WTC11 (cell line): ENCODE data around the gene RYR1. TPM values are rescaled to one million over a fixed set of nuclear protein-coding genes. Genes with fewer than 3 reads are reported as not detected.

Source experiments
- ATAC-seq: fragments of 200-7000 bp; cut with Tn5 transposase; 2 replicates; pipeline ENCODE4 v1.10.0; 2021; ENCODE audit warnings: mild to moderate bottlenecking, moderate library complexity
- CTCF ChIA-PET: fragments of 300-600 bp; sonication (Branson Sonifier 250); formaldehyde crosslinking; loops from one replicate; lab custom pipeline; 2021; ENCODE audit warnings: antibody characterized with exemption; lab: Charles Lee
- POLR2A ChIA-PET: fragments of 350-600 bp; sonication (Branson Sonifier 250); formaldehyde crosslinking; loops from one replicate; lab custom pipeline; 2021; ENCODE audit warnings: antibody characterized with exemption; lab: Charles Lee
- DNase-seq: peaks from one replicate; pipeline ENCODE4 v3.0.0; 2021; ENCODE audit warnings: low spot score
- H3K27ac Mint-ChIP-seq: 2 replicates; pipeline ENCODE4 v1.8.0; 2021; ENCODE audit warnings: mixed read lengths
- H3K27me3 Mint-ChIP-seq: 2 replicates; pipeline ENCODE4 v1.8.0; 2021; ENCODE audit warnings: low read depth, mild to moderate bottlenecking, moderate library complexity, mixed read lengths
- H3K36me3 Mint-ChIP-seq: 2 replicates; pipeline ENCODE4 v1.8.0; 2021; ENCODE audit warnings: mixed read lengths
- H3K4me1 Mint-ChIP-seq: 2 replicates; pipeline ENCODE4 v1.8.0; 2022; ENCODE audit warnings: mixed read lengths
- H3K4me3 Mint-ChIP-seq: 2 replicates; pipeline ENCODE4 v1.8.0; 2021; ENCODE audit warnings: mild to moderate bottlenecking, moderate library complexity, mixed read lengths
- H3K9me3 Mint-ChIP-seq: 2 replicates; pipeline ENCODE4 v1.8.0; 2021; ENCODE audit warnings: mixed read lengths
- ATF1 ChIP-seq: sonication (generic); formaldehyde crosslinking; IDR thresholded peaks from 2 replicates; pipeline ENCODE4 v1.8.1; 2023; ENCODE audit warnings: mild to moderate bottlenecking, moderate library complexity, missing genetic modification reagents
- ATF3 ChIP-seq: sonication (generic); formaldehyde crosslinking; conservative IDR thresholded peaks from 2 replicates; pipeline ENCODE4 v1.8.1; 2022; ENCODE audit warnings: mild to moderate bottlenecking, missing genetic modification reagents
- CBFB ChIP-seq: sonication (generic); formaldehyde crosslinking; IDR thresholded peaks from 2 replicates; pipeline ENCODE4 v1.8.1; 2022; ENCODE audit warnings: mild to moderate bottlenecking, low read depth, missing genetic modification reagents
- FOXJ3 ChIP-seq: sonication (generic); formaldehyde crosslinking; IDR thresholded peaks from 2 replicates; pipeline ENCODE4 v1.9.0; 2021; ENCODE audit warnings: missing genetic modification reagents, mild to moderate bottlenecking, borderline replicate concordance
- GTF2I ChIP-seq: fragments of 250-450 bp; sonication (Bioruptor Pico); conservative IDR thresholded peaks from 2 replicates; pipeline ENCODE4 v1.4.0; 2021; ENCODE audit warnings: mild to moderate bottlenecking
- HMGA2 ChIP-seq: fragments of 250-450 bp; sonication (Bioruptor Pico); IDR thresholded peaks from 2 replicates; pipeline ENCODE4 v1.4.0; 2021; ENCODE audit warnings: mild to moderate bottlenecking, moderate library complexity
- IRF2 ChIP-seq: sonication (generic); formaldehyde crosslinking; IDR thresholded peaks from 2 replicates; pipeline ENCODE4 v1.8.0; 2022; ENCODE audit warnings: low read depth, missing genetic modification reagents, borderline replicate concordance
- JUN ChIP-seq: sonication (generic); formaldehyde crosslinking; IDR thresholded peaks from 2 replicates; pipeline ENCODE4 v1.8.0; 2023; ENCODE audit warnings: mild to moderate bottlenecking, missing genetic modification reagents
- MLX ChIP-seq: sonication (generic); formaldehyde crosslinking; IDR thresholded peaks from 2 replicates; pipeline ENCODE4 v1.8.1; 2023; ENCODE audit warnings: mild to moderate bottlenecking, missing genetic modification reagents, moderate library complexity
- MYBL2 ChIP-seq: sonication (generic); formaldehyde crosslinking; IDR thresholded peaks from 2 replicates; pipeline ENCODE4 v1.8.1; 2023; ENCODE audit warnings: mild to moderate bottlenecking, moderate library complexity, missing genetic modification reagents
- NFATC4 ChIP-seq: fragments of 250-450 bp; sonication (Bioruptor Pico); IDR thresholded peaks from 2 replicates; pipeline ENCODE4 v1.9.0; 2021; ENCODE audit warnings: mild to moderate bottlenecking
- NFE2L1 ChIP-seq: sonication (generic); formaldehyde crosslinking; IDR thresholded peaks from 2 replicates; pipeline ENCODE4 v1.8.1; 2023; ENCODE audit warnings: missing genetic modification reagents
- ZNF121 ChIP-seq: sonication (generic); formaldehyde crosslinking; IDR thresholded peaks from 2 replicates; pipeline ENCODE4 v1.8.0; 2023; ENCODE audit warnings: missing genetic modification reagents
- ZNF219 ChIP-seq: sonication (generic); formaldehyde crosslinking; IDR thresholded peaks from 2 replicates; pipeline ENCODE4 v1.8.0; 2023; ENCODE audit warnings: missing genetic modification reagents, mild to moderate bottlenecking, borderline replicate concordance
- ZNF396 ChIP-seq: fragments of 250-450 bp; sonication (Bioruptor Pico); IDR thresholded peaks from 2 replicates; pipeline ENCODE4 v1.8.0; 2021; ENCODE audit warnings: mild to moderate bottlenecking, moderate library complexity, borderline replicate concordance
- total RNA-seq: library from RNA; stranded (reverse); gene quantifications from 3 replicates; pipeline ENCODE4 v1.2.3, GENCODE V29; 2021
- TF ChIP-seq, protein P1 (sequence below): sonication (generic); formaldehyde crosslinking; IDR thresholded peaks from 2 replicates; pipeline ENCODE4 v1.8.1; 2023; ENCODE audit warnings: mild to moderate bottlenecking, missing genetic modification reagents, borderline replicate concordance
- TF ChIP-seq, protein P2 (sequence below): sonication (generic); formaldehyde crosslinking; IDR thresholded peaks from 2 replicates; pipeline ENCODE4 v1.8.1; 2022; ENCODE audit warnings: low read depth, missing genetic modification reagents, borderline replicate concordance
- TF ChIP-seq, protein P3 (sequence below): fragments of 250-450 bp; sonication (Bioruptor Pico); IDR thresholded peaks from 2 replicates; pipeline ENCODE4 v1.9.0; 2021; ENCODE audit warnings: moderate library complexity, mild to moderate bottlenecking, inconsistent platforms, borderline replicate concordance
- TF ChIP-seq, protein P4 (sequence below): fragments of 250-450 bp; sonication (Bioruptor Pico); IDR thresholded peaks from 2 replicates; pipeline ENCODE4 v1.8.0; 2021; ENCODE audit warnings: mild to moderate bottlenecking

The RYR1 gene
- total RNA-seq, 1 experiment from 2014 or later, result 24.2 TPM

DNA sequence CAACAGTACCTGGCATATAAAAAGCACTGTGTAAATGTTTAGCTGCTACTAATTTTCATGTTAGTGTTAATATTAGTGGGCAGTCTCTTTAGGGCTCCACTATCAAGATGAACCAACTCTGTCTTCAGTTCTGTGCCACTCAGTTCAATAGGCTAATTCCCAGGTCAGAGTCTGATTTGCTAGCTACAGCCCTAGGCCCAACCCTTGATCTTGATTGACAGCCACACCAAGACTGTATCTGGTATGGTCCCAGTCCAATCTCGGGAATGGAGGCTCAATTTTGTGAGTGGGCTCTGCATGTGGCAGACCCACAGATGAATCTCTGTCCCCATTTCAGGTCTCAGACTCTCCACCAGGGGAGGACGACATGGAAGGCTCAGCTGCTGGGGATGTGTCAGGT is 138.2 kb downstream of the RYR1 start:
- no peaks in the 10 kb centered on the region for H3K27me3 Mint-ChIP-seq
- CTCF ChIA-PET, result interaction anchor here (0.5 kb wide), 1 partner anchor 154 kb away, joined by 4 read pairs; no protein-coding TSS in a partner anchor
- H3K27ac Mint-ChIP-seq, result no peak overlapping the region
- peak; percentile 32; the same call in 1 of the 2 replicates for ATAC-seq
- H3K4me3 Mint-ChIP-seq, result no peak overlapping the region
- no peaks in the 10 kb centered on the region for H3K4me1 Mint-ChIP-seq
- no peak for DNase-seq
- H3K36me3 Mint-ChIP-seq, result no peaks in the 10 kb centered on the region
- TF ChIP-seq, protein P1, sequence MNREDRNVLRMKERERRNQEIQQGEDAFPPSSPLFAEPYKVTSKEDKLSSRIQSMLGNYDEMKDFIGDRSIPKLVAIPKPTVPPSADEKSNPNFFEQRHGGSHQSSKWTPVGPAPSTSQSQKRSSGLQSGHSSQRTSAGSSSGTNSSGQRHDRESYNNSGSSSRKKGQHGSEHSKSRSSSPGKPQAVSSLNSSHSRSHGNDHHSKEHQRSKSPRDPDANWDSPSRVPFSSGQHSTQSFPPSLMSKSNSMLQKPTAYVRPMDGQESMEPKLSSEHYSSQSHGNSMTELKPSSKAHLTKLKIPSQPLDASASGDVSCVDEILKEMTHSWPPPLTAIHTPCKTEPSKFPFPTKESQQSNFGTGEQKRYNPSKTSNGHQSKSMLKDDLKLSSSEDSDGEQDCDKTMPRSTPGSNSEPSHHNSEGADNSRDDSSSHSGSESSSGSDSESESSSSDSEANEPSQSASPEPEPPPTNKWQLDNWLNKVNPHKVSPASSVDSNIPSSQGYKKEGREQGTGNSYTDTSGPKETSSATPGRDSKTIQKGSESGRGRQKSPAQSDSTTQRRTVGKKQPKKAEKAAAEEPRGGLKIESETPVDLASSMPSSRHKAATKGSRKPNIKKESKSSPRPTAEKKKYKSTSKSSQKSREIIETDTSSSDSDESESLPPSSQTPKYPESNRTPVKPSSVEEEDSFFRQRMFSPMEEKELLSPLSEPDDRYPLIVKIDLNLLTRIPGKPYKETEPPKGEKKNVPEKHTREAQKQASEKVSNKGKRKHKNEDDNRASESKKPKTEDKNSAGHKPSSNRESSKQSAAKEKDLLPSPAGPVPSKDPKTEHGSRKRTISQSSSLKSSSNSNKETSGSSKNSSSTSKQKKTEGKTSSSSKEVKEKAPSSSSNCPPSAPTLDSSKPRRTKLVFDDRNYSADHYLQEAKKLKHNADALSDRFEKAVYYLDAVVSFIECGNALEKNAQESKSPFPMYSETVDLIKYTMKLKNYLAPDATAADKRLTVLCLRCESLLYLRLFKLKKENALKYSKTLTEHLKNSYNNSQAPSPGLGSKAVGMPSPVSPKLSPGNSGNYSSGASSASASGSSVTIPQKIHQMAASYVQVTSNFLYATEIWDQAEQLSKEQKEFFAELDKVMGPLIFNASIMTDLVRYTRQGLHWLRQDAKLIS (CRISPR knock-in tag), result no peak
- TF ChIP-seq FOXJ3 (CRISPR knock-in tag) (no peak), HMGA2 (CRISPR knock-in tag) (no peak), ZNF219 (CRISPR knock-in tag) (no peak), ATF3 (CRISPR knock-in tag) (no peak), ZNF121 (CRISPR knock-in tag) (no peak), NFATC4 (CRISPR knock-in tag) (no peak), GTF2I (CRISPR knock-in tag) (no peak), ATF1 (CRISPR knock-in tag) (no peak), CBFB (CRISPR knock-in tag) (no peak), MYBL2 (CRISPR knock-in tag) (no peak), JUN (CRISPR knock-in tag) (no peak), MLX (CRISPR knock-in tag) (no peak), NFE2L1 (CRISPR knock-in tag) (no peak), ZNF396 (CRISPR knock-in tag) (no peak), IRF2 (CRISPR knock-in tag) (no peak)
- TF ChIP-seq, protein P2, sequence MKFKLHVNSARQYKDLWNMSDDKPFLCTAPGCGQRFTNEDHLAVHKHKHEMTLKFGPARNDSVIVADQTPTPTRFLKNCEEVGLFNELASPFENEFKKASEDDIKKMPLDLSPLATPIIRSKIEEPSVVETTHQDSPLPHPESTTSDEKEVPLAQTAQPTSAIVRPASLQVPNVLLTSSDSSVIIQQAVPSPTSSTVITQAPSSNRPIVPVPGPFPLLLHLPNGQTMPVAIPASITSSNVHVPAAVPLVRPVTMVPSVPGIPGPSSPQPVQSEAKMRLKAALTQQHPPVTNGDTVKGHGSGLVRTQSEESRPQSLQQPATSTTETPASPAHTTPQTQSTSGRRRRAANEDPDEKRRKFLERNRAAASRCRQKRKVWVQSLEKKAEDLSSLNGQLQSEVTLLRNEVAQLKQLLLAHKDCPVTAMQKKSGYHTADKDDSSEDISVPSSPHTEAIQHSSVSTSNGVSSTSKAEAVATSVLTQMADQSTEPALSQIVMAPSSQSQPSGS (CRISPR knock-in tag), result no peak
- TF ChIP-seq, protein P3, sequence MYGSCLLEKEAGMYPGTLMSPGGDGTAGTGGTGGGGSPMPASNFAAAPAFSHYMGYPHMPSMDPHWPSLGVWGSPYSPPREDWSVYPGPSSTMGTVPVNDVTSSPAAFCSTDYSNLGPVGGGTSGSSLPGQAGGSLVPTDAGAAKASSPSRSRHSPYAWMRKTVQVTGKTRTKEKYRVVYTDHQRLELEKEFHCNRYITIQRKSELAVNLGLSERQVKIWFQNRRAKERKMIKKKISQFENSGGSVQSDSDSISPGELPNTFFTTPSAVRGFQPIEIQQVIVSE (CRISPR knock-in tag), result no peak
- TF ChIP-seq, protein P4, sequence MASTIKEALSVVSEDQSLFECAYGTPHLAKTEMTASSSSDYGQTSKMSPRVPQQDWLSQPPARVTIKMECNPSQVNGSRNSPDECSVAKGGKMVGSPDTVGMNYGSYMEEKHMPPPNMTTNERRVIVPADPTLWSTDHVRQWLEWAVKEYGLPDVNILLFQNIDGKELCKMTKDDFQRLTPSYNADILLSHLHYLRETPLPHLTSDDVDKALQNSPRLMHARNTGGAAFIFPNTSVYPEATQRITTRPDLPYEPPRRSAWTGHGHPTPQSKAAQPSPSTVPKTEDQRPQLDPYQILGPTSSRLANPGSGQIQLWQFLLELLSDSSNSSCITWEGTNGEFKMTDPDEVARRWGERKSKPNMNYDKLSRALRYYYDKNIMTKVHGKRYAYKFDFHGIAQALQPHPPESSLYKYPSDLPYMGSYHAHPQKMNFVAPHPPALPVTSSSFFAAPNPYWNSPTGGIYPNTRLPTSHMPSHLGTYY, result no peak
- TF ChIP-seq, all 79 proteins: peak for 0
- H3K9me3 Mint-ChIP-seq, result no peaks in the 10 kb centered on the region
- POLR2A ChIA-PET, result no interaction called here
